ENCODE results near the gene TCF7L2. TPM values are rescaled to one million over a fixed set of nuclear protein-coding genes. Genes with fewer than 3 reads are reported as not detected.
A peak's percentile ranks its signal among the peaks of the same experiment; 100 is the strongest.

The TCF7L2 gene
- total RNA-seq, 1 experiment from 2014 or later: 22.1 TPM

- Histone ChIP-seq H3K4me3 (no peak overlapping the region), H3K36me3 (no peaks in the 10 kb centered on the region), H3K27ac (no peak overlapping the region), H3K9me3 (replicated peaks) (peaks cover 5% of the 10 kb centered on the region; the same call in 1 of the 2 replicates), H3K27me3 (no peaks in the 10 kb centered on the region), H3K4me1 (no peaks in the 10 kb centered on the region)
- DNase-seq: no peak
Observed at GRCh38 chr10:112926906-112927688, 22.9 kb upstream of the TCF7L2 start.

- no peaks in the 10 kb centered on the region for H3K36me3 ChIP-seq
- H3K4me3 ChIP-seq: no peak overlapping the region
- H3K9me3 ChIP-seq (replicated peaks): peaks cover 5% of the 10 kb centered on the region; the same call in 1 of the 2 replicates
- no peaks in the 10 kb centered on the region for H3K4me1 ChIP-seq
- H3K27ac ChIP-seq: no peak overlapping the region
- DNase-seq: no peak
- no peaks in the 10 kb centered on the region for H3K27me3 ChIP-seq
Observed at GRCh38 chr10:112927980-112928379, 22.1 kb upstream of the TCF7L2 start.

GRCh38 chr10:112932658-112933057 is 17.4 kb upstream of the TCF7L2 start:
- H3K4me3 ChIP-seq: no peak overlapping the region
- H3K9me3 ChIP-seq (replicated peaks): peaks cover 5% of the 10 kb centered on the region; the same call in 1 of the 2 replicates
- H3K4me1 ChIP-seq: no peaks in the 10 kb centered on the region
- H3K27me3 ChIP-seq: no peaks in the 10 kb centered on the region
- no peak overlapping the region for H3K27ac ChIP-seq
- DNase-seq: no peak
- no peaks in the 10 kb centered on the region for H3K36me3 ChIP-seq

GRCh38 chr10:112934193-112934592 is 15.9 kb upstream of the TCF7L2 start:
- H3K4me3 ChIP-seq: no peak overlapping the region
- no peak for DNase-seq
- peaks cover 5% of the 10 kb centered on the region; the same call in 1 of the 2 replicates for H3K9me3 ChIP-seq (replicated peaks)
- H3K4me1 ChIP-seq: peaks cover 6% of the 10 kb centered on the region
- no peaks in the 10 kb centered on the region for H3K27me3 ChIP-seq
- H3K36me3 ChIP-seq: no peaks in the 10 kb centered on the region
- H3K27ac ChIP-seq: no peak overlapping the region

DNA sequence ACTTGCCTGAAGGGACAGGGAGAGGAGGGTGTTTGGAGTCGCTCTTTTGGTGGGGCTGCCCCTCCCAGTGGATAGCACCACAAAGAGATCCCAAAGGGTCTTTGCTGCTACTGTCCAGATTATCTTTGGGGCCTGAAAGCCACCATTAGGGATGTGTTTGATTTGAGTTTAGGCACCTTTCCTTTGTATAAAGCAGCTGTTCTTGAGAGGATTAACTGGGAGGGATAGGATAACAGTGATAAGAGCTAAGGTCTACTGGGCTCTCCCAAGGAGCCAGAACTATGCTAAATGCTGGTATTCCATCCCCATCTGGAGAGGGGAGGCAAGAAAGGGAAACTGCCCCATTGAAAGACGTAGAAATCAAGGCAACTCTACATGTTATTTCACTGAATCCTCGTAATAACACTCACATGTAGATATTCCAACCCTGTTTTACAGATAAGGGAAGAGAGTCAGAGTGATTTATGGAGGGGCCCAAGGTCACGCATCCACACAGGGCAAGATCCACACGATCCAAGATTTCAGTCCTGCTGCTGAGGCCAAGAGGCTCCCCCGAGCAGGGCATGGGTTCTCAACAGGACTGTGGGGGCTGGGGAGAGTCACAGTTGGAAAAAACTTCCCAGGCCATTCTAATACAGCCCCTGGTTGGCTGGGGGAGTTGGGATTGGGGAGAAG is 11.1 kb upstream of the TCF7L2 start:
- no peak overlapping the region for H3K4me3 ChIP-seq
- H3K27ac ChIP-seq: no peak overlapping the region
- no peaks in the 10 kb centered on the region for H3K9me3 ChIP-seq (replicated peaks)
- peaks cover 10% of the 10 kb centered on the region for H3K4me1 ChIP-seq
- H3K27me3 ChIP-seq: no peaks in the 10 kb centered on the region
- DNase-seq: peak; percentile 33 to 63
- no peaks in the 10 kb centered on the region for H3K36me3 ChIP-seq

GRCh38 chr10:112945811-112946210 is 4.2 kb upstream of the TCF7L2 start:
- Histone ChIP-seq H3K9me3 (replicated peaks) (no peaks in the 10 kb centered on the region), H3K4me3 (no peak overlapping the region), H3K4me1 (peaks cover 6% of the 10 kb centered on the region; the same call in 1 of the 2 replicates), H3K27me3 (no peaks in the 10 kb centered on the region), H3K36me3 (peaks cover 3% of the 10 kb centered on the region; the same call in 1 of the 2 replicates), H3K27ac (no peak overlapping the region)
- no peak for DNase-seq

- Histone ChIP-seq H3K4me1 (peaks cover 6% of the 10 kb centered on the region; the same call in 1 of the 2 replicates), H3K27me3 (no peaks in the 10 kb centered on the region), H3K36me3 (peaks cover 4% of the 10 kb centered on the region), H3K9me3 (replicated peaks) (no peaks in the 10 kb centered on the region), H3K4me3 (no peak overlapping the region), H3K27ac (no peak overlapping the region)
- DNase-seq: no peak
Observed at GRCh38 chr10:112946649-112947048, 3.4 kb upstream of the TCF7L2 start.

GRCh38 chr10:112948196-112948595 is 1.9 kb upstream of the TCF7L2 start:
- Histone ChIP-seq H3K4me1 (peaks cover 6% of the 10 kb centered on the region; the same call in 1 of the 2 replicates), H3K4me3 (no peak overlapping the region), H3K27ac (no peak overlapping the region), H3K36me3 (peaks cover 13% of the 10 kb centered on the region), H3K27me3 (no peaks in the 10 kb centered on the region), H3K9me3 (replicated peaks) (no peaks in the 10 kb centered on the region)
- no peak for DNase-seq

- no peak for DNase-seq
- H3K36me3 ChIP-seq: peaks cover 17% of the 10 kb centered on the region
- H3K9me3 ChIP-seq (replicated peaks): no peaks in the 10 kb centered on the region
- H3K27ac ChIP-seq: peak overlapping the region; percentile 32; the same call in 1 of the 2 replicates
- H3K27me3 ChIP-seq: no peaks in the 10 kb centered on the region
- peaks cover 13% of the 10 kb centered on the region for H3K4me1 ChIP-seq
- peak overlapping the region; percentile 86 for H3K4me3 ChIP-seq
Observed at GRCh38 chr10:112949143-112949823, 764 bp upstream of the TCF7L2 start.

GRCh38 chr10:112950714-112951358 is 789 bp downstream of the TCF7L2 start:
- H3K4me1 ChIP-seq: peaks cover 27% of the 10 kb centered on the region
- peak; percentile 57 to 77 for DNase-seq
- H3K27me3 ChIP-seq: no peaks in the 10 kb centered on the region
- peak overlapping the region; percentile 86 for H3K4me3 ChIP-seq
- peak overlapping the region; percentile 99 for H3K27ac ChIP-seq
- H3K36me3 ChIP-seq: peaks cover 17% of the 10 kb centered on the region
- H3K9me3 ChIP-seq (replicated peaks): no peaks in the 10 kb centered on the region

DNA sequence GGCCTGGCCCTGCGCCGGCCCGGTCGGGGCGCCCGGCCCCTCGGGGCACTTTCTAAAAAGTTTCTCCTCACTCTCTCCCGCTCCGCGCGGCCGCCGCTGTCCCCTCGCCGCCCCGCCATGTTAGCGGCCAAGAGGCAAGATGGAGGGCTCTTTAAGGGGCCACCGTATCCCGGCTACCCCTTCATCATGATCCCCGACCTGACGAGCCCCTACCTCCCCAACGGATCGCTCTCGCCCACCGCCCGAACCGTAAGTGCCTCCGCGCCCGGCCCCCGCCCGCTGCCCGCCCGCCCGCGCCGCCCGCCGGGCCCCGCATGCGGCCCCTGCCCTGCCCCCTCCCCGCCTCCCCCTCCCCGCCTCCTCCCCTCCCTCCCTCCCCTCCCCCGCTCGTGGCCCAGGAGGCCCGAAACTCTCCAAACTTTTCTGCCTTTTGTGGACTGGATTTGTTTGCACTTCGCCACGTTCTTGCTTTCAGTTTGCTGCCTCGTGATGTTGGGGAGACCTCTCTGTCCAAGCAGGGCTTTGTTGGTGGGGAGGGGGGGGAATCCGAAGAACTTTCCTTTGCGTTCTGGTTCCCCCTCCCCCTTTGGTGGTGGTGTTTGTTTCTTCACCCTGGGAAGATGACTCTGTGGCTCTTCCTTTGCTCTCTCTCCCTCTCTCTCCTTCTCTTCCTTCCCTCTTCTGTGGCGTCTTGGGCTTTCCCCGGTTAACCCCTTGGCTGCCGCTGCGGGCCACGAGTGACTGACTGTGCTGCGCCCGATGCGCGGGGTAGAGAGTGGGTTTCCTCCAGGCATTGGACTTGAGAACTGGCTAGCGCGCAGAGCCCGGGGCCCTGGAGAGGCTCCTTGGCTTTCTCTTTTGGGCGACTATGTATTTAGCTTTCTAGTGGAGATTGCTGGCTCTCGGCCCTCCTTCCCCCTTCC is 1.6 kb downstream of the TCF7L2 start:
- Histone ChIP-seq H3K9me3 (replicated peaks) (no peaks in the 10 kb centered on the region), H3K36me3 (peaks cover 17% of the 10 kb centered on the region), H3K4me3 (peak overlapping the region; percentile 86), H3K4me1 (peaks cover 31% of the 10 kb centered on the region), H3K27ac (peak overlapping the region; percentile 99), H3K27me3 (no peaks in the 10 kb centered on the region)
- DNase-seq: peak; percentile 68 to 82

- Histone ChIP-seq H3K4me3 (peak overlapping the region; percentile 86), H3K27me3 (no peaks in the 10 kb centered on the region), H3K27ac (peak overlapping the region; percentile 99), H3K9me3 (replicated peaks) (no peaks in the 10 kb centered on the region), H3K36me3 (peaks cover 17% of the 10 kb centered on the region), H3K4me1 (peaks cover 39% of the 10 kb centered on the region)
- DNase-seq: peak; percentile 55 to 64
Observed at GRCh38 chr10:112952282-112953173, 2.5 kb downstream of the TCF7L2 start.

All from SJCRH30 (cell line).